Activated T-cell treated with anti-CD3 and anti-CD28 coated beads for 48 hours (primary cell): Measurements from ENCODE around the gene HEBP2.
A peak's percentile ranks its signal among the peaks of the same experiment; 100 is the strongest.
"Not testable (repeated sequence)": the region's sequence is repeated elsewhere in the genome, so short reads cannot be mapped to it uniquely, and the experiment has no call there.

Source experiments
- DNase-seq: peaks from one replicate; pipeline ENCODE4 v3.0.0-alpha.2; 2020; ENCODE audit warnings: low read depth

Gene HEBP2

GRCh38 chr6:138403801-138404665 lies at the start of gene HEBP2:
Gene HEBP2, plus strand, starts transcription at chr6:138404223. Its CDS starts 273 bp downstream, at chr6:138404496.
- peak; percentile 90 for DNase-seq

- no peak for DNase-seq
Observed at GRCh38 chr6:138357928-138358327, 46.1 kb upstream of the HEBP2 start.

DNA sequence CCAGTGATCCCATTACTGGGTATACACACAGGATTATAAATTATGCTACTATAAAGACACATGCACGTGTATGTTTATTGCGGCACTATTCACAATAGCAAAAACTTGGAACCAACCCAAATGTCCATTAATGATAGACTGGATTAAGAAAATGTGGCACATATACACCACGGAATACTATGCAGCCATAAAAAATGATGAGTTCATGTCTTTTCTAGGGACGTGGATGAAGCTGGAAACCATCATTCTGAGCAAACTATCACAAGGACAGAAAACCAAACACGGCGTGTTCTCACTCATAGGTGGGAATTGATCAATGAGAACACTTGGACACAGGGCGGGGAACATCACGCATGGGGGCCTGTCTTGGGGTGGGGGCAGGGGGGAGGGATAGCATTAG lies 35.3 kb upstream of the HEBP2 start:
- not testable (repeated sequence) for DNase-seq

GRCh38 chr6:138370631-138371451 lies 33.2 kb upstream of the HEBP2 start:
- DNase-seq, result no peak

GRCh38 chr6:138371452-138371711 lies 32.6 kb upstream of the HEBP2 start:
- DNase-seq, result no peak

DNA sequence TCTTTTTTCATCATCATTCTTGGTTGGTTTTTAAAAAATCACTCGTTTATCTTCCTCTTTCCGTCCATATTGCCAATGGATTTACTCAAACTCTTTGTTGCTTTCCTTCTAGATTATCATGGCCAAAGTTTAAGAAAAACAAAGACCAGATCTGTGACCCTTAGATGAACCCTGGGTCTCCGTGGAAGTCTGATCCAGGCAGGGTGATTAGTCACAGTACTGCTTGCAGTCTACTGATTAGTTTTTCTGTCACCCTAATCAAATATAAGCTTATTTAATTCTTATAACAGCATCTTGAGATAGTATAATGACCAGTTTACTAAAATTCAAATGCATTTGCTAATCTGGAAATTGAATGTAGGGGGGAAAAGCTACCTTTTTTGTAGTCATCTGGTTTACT lies 32.3 kb upstream of the HEBP2 start:
- no peak for DNase-seq

DNA sequence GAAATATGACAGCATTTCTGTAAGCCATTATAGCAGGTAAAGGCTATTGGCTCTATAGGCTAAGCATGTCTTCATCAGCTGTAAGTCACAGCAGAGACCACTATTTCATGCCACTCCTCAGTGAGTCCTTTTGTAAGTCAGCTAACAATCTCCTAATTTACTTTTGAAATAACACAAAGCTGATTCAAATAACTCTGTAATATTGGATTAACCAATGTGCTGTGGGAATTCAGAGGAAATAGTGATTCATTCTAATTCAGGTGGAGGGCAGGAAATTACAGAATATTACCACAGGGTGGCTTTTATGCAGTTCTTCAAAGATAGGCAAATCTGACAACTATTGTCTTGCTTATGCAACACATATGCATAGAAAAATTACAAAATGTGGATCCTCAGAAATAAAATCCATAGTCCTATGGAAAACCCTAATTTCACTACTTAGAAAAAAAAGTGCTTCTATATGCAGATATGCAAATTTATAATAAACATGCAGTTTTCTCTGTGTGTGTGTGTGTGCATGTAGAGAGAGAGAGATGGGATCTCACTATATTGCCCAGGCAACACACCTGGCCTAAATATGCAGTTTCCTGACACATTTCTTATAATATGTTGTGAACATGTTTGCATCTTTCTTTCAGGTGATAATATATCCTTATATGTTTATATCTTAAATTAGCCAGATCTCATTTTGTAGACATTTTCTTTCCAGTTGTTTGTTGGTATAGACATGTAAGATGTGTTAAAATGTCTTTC lies 31.1 kb upstream of the HEBP2 start:
- DNase-seq, result no peak

DNA sequence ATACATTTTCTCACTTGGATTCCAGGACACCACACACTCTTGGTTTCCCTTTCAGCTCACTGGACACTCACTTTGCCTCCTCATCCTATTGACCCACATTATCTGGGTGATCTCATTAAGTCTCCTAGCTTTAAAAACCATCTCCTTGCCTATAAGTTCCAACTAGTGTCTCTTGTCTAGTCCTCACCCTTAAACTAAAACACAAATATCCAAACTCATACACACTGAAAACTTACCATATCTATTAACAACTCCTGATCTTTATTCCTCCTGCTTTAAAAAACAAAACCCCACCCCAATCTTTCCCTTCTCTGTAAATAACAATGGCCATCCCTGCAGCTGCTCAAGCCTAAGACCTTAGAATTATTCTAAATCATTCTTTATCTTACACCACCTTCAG lies 29.8 kb upstream of the HEBP2 start:
- DNase-seq, result no peak

DNA sequence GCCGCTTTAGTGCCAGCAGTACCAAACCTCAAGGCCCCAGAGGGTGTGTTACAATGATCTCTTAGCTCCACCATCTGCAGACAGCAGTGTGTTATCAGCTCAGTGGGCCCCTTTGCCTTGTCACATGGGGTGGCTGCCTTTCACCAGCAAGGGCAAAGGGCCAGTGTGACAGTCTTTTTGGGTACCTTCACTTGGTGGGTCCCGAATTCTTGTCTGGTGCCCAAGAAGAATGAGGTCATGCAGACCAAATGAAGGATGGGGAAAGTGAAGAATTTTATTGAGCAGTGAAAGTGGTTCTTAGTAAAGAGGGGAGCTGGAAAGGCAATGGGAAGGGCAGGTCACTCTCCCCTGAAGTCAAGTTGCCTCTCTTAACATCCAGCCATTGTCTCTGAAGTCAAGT lies 29.2 kb upstream of the HEBP2 start:
- DNase-seq, result no peak

- no peak for DNase-seq
Observed at GRCh38 chr6:138377042-138377441, 27.0 kb upstream of the HEBP2 start.

DNA sequence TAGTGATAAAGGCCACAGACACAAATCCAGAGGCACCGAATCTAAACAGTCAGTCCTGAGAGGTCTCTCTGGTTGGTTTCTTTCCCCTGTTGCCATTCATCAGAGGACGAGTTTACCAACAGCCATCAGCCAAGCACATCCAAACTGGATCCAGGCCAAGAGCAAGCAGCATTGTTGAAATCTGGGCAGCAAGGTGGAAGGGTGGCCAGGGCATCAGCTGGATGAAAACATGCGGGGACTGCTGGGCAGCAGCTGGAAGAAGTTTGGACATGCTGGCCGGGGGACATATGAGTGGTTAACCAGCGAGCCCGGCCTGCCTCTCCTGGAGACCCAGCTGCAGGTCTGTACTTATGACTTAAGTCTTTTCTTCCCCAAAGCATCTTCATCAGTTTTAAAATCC lies 26.2 kb upstream of the HEBP2 start, which contains the start of gene SMIM28:
SMIM28 (plus strand) TSS at position 62 of the 400 bp plus-strand sequence; CDS start at position 230, 168 bp downstream.
- no peak for DNase-seq

DNA sequence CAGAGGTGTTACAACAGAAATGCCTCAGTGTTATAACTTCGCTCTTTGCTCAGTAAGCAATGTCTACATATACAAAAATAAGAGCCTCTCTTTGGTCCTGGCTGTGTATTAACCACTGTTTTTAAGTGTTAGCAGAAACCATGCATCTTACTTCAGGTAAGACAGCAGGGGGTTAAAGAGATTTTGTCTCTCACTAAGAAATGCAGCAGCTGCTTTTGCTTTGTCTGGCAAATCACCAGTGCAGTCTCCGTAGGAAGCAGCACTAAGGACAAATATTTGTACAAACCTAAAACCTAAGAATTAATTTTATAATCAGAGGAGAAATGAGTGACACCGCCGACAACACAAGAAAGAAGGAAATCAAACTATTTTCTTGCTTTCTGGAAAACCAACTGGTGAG lies 25.6 kb upstream of the HEBP2 start:
- DNase-seq, result no peak

- no peak for DNase-seq
Observed at GRCh38 chr6:138382498-138383265, 21.3 kb upstream of the HEBP2 start.

DNA sequence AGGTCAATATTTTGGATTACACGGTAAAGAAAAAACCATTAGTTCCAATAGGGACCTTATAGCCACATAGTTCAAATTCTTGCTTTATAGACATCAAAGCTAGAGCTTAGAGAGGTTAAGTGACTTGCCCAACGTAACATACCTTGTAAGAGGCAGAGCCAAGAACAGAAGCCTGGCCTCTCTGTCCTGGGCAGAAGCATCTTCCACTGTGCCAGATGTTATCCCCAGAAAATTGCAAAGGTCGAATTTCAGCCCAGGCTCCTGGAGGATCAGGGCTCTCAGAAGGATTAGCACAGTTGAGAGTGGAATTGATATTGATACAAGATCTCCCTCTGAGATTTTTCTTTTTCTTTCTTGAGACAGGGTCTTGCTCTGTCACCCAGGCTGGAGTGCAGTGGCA lies 20.2 kb upstream of the HEBP2 start:
- DNase-seq, result no peak

- DNase-seq, result no peak
Observed at GRCh38 chr6:138386897-138387296, 17.1 kb upstream of the HEBP2 start.

DNA sequence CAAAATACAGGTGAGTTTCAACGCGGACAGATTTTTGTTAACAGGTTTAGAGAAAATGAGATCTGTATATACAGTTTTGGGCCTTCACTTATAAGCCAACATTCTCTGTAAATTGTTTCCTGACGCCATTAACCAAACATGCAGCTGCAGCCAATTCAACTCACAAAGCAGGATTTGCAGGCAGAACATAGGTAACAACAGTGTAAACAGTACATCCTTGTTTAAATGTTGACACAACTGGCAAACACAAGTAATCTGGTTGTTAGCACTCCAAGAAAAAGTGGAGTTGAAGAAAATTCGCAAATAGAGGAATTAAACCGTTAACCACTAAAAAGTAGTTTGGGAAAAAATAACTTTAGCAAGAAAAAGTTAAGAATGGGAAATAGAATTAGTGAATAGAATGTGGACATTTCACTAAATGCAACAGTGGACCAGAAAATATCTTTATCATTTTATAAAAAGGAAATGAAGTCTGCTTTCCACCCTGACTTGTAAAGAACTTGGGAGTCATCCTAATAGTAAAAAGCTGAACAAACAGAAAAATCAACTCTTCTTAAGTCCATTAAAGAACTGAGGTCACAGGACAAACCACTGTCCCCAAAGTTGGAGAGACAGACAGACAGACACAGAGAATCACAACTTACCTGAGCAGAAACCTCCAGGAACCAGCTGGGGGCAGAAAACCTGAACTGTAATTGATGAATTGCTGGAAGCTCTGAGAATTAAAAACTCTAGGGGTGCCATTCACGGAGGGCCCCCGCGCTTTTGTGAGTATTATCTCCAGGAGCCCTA lies 16.2 kb upstream of the HEBP2 start:
- no peak for DNase-seq

- DNase-seq, result no peak
Observed at GRCh38 chr6:138389551-138389950, 14.5 kb upstream of the HEBP2 start.

DNA sequence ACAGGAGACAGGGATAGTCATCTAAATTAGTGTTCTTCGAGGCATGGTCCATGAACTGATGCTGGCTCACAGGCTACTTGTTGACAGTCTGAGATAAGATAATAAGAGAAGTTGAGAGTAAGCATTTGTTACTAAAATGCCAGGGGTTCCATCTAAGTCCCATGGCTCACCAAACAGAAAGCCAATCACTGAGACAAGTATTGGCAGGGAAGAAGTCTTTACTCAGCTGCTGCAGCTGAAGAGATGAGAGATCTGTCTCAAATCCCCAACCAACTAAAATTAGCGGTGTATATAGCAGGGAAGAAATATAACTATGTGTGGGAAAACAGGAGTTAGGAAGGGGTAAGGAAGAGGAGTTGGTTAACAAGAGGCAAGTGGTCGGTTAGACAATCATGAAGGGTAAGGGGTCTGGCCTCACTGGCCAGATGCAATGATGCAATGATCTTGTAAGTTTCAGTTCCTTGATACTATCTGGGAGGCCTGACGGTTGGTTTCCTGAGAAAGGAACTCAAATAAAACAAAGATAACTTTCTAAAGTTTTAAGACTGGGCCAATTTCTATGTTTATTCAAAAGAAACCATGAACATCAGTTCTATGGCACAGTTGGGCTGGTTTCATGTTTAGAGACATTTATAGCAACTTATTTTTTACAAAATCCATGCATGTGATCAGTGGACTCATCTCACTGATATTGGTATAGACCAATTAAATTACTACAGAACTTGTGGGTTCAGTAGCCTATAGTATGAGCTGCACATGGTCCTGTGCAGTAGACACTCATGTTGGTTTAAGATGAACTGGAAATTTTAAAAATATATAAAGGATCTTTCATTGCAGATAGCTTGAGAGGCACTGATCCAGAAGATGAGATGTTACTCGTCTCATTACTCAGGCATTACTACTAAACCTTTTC lies 9.9 kb upstream of the HEBP2 start:
- no peak for DNase-seq

GRCh38 chr6:138396709-138397108 lies 7.3 kb upstream of the HEBP2 start:
- no peak for DNase-seq
